ENCODE measurements around the gene ATP5F1D. TPM values are rescaled to one million over a fixed set of nuclear protein-coding genes. Genes with fewer than 3 reads are reported as not detected.
A peak's percentile ranks its signal among the peaks of the same experiment; 100 is the strongest.
"Not testable (repeated sequence)": the region's sequence is repeated elsewhere in the genome, so short reads cannot be mapped to it uniquely, and the experiment has no call there.

The ATP5F1D gene
- total RNA-seq, 1 donor from 2014 or later, result 501 TPM

DNA sequence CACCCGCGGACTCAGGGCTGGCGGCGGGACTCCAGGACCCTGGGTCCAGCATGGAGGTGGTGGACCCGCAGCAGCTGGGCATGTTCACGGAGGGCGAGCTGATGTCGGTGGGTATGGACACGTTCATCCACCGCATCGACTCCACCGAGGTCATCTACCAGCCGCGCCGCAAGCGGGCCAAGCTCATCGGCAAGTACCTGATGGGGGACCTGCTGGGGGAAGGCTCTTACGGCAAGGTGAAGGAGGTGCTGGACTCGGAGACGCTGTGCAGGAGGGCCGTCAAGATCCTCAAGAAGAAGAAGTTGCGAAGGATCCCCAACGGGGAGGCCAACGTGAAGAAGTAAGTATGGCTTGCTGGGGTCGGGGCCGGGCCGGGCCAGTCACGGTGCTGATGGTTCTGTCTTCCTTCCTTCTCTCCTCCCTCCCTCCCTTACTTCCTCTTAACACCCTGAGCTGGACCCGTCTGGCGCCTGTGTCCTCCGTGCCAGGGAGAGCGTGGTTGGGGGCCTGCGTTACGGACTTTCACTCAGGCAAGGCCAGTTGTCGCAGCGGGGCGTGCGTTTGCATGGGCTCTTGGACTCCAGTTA, 34.6 kb upstream of the ATP5F1D start:
- Histone ChIP-seq H3K4me1 (peaks cover 65% of the 10 kb centered on the region), H3K36me3 (peaks cover 14% of the 10 kb centered on the region), H3K9me3 (replicated peaks) (no peaks in the 10 kb centered on the region), H3K27ac (replicated peaks) (peak overlapping the region; percentile 92), H3K4me3 (peak overlapping the region; percentile 79), H3K27me3 (ENCODE audit: low read depth) (no peaks in the 10 kb centered on the region)
- TF ChIP-seq, protein P1, sequence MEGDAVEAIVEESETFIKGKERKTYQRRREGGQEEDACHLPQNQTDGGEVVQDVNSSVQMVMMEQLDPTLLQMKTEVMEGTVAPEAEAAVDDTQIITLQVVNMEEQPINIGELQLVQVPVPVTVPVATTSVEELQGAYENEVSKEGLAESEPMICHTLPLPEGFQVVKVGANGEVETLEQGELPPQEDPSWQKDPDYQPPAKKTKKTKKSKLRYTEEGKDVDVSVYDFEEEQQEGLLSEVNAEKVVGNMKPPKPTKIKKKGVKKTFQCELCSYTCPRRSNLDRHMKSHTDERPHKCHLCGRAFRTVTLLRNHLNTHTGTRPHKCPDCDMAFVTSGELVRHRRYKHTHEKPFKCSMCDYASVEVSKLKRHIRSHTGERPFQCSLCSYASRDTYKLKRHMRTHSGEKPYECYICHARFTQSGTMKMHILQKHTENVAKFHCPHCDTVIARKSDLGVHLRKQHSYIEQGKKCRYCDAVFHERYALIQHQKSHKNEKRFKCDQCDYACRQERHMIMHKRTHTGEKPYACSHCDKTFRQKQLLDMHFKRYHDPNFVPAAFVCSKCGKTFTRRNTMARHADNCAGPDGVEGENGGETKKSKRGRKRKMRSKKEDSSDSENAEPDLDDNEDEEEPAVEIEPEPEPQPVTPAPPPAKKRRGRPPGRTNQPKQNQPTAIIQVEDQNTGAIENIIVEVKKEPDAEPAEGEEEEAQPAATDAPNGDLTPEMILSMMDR (IDR thresholded peaks at IDR 0.05; ENCODE audit: borderline replicate concordance), result no peak
- DNase-seq, result no peak
- intact Hi-C loops (cut with micrococcal nuclease), result no loop called here

DNA sequence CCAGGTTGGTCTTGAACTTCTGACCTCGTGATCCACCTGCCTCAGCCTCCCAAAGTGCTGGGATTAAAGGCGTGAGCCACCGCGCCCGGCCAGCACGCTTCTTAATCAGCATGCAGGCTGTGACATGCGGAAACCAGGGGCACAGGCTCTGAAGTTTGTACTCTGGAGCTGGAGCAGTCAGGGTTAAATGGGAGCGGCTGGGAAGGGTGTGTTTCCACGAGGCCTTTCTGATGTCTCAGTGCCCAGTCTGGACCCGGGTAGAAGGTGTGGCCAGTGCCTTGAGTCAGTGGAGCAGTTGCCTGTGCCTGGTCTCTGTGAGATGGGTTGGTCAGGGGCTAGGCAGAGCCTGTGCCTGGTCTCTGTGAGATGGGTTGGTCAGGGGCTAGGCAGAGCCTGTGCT, 32.7 kb upstream of the ATP5F1D start:
- DNase-seq; H3K9me3 ChIP-seq (replicated peaks); H3K27me3 ChIP-seq (ENCODE audit: low read depth); intact Hi-C loops (cut with micrococcal nuclease): not testable (repeated sequence)
- Histone ChIP-seq H3K27ac (replicated peaks) (peak overlapping the region; percentile 92), H3K36me3 (peaks cover 19% of the 10 kb centered on the region), H3K4me3 (peak overlapping the region; percentile 79), H3K4me1 (peaks cover 84% of the 10 kb centered on the region)

DNA sequence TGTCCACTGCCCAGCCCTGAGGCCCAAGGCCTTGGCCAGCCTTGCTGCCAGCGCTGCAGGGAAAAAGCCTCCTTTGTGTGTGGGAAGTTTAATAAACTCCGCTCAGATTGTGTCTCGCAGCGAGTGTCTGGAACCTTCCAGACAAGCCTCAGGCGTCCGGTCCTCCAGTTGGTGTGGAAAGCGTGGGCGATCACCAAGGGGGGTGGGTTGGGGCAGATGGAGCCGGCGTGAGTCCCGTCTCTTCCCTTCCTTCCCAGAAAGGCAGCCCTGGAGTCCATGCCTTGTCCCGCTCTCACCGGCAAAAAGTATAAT, 31.4 kb upstream of the ATP5F1D start:
- DNase-seq, result no peak
- H3K4me1 ChIP-seq, result peaks cover 91% of the 10 kb centered on the region
- intact Hi-C loops (cut with micrococcal nuclease), result no loop called here

DNA sequence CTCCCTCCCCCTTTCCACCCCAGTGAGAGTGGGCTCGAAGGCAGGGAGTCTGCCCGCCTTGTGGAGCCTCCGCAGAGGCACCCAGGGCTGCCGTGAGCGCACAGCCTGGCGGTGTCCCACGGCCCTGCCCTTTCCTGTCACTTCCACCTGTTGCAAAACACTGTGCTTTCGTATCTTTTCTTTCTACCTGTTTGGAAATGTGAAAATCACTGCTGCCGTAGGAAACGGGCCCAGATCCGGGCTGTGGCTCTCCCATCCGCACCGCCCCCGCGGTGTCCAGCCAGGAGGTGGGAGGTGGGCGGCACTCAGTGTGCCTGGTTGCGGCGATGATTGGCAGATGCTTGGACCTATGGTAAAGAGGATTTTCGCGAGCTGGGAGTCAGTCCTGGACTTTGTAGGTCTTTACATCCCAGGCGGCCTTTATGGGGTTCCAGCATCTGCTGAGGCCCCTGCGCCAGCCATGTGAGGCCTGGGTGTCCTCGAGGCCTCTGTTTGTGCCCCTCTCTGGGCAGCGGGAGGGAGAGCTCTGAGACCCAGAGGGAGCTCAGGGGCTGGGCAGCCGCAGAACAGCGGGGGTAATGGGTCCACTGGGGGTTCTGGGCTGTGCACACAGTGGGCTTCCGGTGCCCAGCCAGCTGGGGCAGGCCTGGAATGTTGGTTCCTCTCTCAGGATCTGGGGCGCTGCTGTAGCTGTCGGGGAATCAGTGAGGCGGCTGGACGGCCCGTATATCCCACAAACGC, 29.9 kb upstream of the ATP5F1D start:
- TF ChIP-seq, protein P1 (IDR thresholded peaks at IDR 0.05; ENCODE audit: borderline replicate concordance), result no peak
- Histone ChIP-seq H3K4me1 (peaks cover 100% of the 10 kb centered on the region), H3K27ac (replicated peaks) (no peak overlapping the region), H3K4me3 (no peak overlapping the region), H3K9me3 (replicated peaks) (no peaks in the 10 kb centered on the region), H3K36me3 (peaks cover 19% of the 10 kb centered on the region), H3K27me3 (ENCODE audit: low read depth) (no peaks in the 10 kb centered on the region)
- intact Hi-C loops (cut with micrococcal nuclease), result no loop called here
- no peak for DNase-seq

More for the DNA sequence above, 31.4 kb upstream of the ATP5F1D start:
- Histone ChIP-seq H3K27me3 (ENCODE audit: low read depth) (no peaks in the 10 kb centered on the region), H3K4me3 (no peak overlapping the region), H3K27ac (replicated peaks) (peak overlapping the region; percentile 27), H3K36me3 (peaks cover 19% of the 10 kb centered on the region), H3K9me3 (replicated peaks) (no peaks in the 10 kb centered on the region)
- TF ChIP-seq, protein P1 (IDR thresholded peaks at IDR 0.05; ENCODE audit: borderline replicate concordance), result no peak

DNA sequence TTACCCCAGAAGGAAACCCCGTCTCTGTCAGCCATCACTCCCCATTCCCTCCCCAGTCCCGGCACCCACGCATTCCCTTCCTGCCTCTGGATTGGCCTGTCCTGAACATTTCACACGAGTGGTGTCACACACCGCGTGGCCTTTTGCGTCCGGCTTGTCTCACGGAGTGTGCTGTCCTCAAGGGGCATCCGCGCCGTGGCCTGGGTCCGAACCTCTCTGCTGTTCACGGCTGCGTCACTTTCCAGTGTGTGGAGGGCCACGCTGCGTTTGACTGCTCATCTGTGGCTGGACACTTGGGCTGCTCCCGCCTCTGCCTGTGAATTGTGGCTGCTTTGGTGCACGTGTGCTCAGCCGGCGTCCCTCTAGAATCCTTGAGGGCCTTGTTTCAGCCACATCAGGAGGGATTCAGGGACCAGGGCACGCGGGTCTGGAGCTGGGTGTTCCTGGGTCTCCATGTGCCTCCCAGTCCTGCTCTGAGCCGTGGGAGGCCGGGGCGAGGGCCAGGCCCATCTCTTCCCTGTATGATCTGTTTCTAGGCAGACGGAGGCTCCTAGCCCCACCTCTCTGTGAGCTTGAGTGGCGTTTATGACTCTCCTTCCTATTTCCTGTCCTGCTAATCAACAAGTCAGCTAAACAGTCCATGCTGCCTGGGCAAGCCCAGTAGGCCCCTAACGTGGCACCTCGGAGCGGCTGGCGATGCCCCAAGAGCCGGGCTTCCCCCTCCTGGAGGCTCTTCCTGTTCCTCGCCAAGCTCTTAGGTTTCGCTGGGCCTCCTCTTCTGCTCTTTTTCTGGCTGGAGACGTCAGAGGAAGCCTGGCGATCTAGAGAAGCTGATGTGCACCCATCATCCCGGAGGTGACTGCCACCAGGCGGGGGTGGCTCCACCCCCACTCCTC, 27.9 kb upstream of the ATP5F1D start:
- Histone ChIP-seq H3K27ac (replicated peaks) (peak overlapping the region; percentile 94), H3K9me3 (replicated peaks) (no peaks in the 10 kb centered on the region), H3K4me1 (peaks cover 100% of the 10 kb centered on the region), H3K27me3 (ENCODE audit: low read depth) (no peaks in the 10 kb centered on the region), H3K4me3 (peak overlapping the region; percentile 48), H3K36me3 (peaks cover 19% of the 10 kb centered on the region)
- TF ChIP-seq, protein P1 (IDR thresholded peaks at IDR 0.05; ENCODE audit: borderline replicate concordance), result no peak
- intact Hi-C loops (cut with micrococcal nuclease), result no loop called here
- peak; percentile 60 for DNase-seq

Data from left ventricle myocardium inferior (tissue), 1 donor.